Measurements from ENCODE around the gene SDF4.

GRCh38 chr1:1217621-1218523, 13.9 kb downstream of the SDF4 start:
- no peak for TF ChIP-seq EP300 (IDR thresholded peaks at IDR 0.05; ENCODE audit: low read depth)
- TF ChIP-seq CTCF (IDR thresholded peaks at IDR 0.05), result no peak
- no peak for TF ChIP-seq POLR2A (IDR thresholded peaks at IDR 0.05)
- no peak for TF ChIP-seq POLR2AphosphoS5 (IDR thresholded peaks at IDR 0.05)
